ENCODE results near the gene RAB7B.

DNA sequence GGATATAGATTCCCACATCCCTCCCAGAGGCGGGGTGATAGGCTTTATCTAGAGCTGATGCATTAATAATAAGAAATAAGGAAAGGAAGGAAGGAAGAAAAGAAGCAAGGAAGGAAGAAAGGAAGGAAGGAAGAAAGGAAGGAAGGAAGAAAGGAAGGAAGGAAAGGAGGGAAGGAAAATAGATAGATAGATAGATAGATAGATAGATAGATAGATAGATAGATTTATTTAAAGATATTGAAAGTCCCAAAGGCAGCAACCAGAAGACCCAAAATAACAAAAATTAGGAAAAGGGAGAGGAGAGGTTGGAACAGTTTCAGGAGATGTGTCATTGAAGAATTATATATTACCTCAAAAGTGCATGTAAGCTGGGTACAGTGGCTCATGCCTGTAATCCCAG, 47.7 kb downstream of the RAB7B start:
- TF ChIP-seq, protein P1, sequence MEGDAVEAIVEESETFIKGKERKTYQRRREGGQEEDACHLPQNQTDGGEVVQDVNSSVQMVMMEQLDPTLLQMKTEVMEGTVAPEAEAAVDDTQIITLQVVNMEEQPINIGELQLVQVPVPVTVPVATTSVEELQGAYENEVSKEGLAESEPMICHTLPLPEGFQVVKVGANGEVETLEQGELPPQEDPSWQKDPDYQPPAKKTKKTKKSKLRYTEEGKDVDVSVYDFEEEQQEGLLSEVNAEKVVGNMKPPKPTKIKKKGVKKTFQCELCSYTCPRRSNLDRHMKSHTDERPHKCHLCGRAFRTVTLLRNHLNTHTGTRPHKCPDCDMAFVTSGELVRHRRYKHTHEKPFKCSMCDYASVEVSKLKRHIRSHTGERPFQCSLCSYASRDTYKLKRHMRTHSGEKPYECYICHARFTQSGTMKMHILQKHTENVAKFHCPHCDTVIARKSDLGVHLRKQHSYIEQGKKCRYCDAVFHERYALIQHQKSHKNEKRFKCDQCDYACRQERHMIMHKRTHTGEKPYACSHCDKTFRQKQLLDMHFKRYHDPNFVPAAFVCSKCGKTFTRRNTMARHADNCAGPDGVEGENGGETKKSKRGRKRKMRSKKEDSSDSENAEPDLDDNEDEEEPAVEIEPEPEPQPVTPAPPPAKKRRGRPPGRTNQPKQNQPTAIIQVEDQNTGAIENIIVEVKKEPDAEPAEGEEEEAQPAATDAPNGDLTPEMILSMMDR (IDR thresholded peaks at IDR 0.05; ENCODE audit: low read depth, low read length, missing input control): no peak
- TF ChIP-seq TAF1 (conservative IDR thresholded peaks at IDR 0.05): no peak
